ENCODE data around the gene KDM1A. TPM values are rescaled to one million over a fixed set of nuclear protein-coding genes. Genes with fewer than 3 reads are reported as not detected.
"Not testable (repeated sequence)": the region's sequence is repeated elsewhere in the genome, so short reads cannot be mapped to it uniquely, and the experiment has no call there.

Gene KDM1A
- total and polyA plus RNA-seq, 2 donors (not counting 1 experiment from before 2014, with no cell fraction given) = 30.2 to 47.4 TPM

DNA sequence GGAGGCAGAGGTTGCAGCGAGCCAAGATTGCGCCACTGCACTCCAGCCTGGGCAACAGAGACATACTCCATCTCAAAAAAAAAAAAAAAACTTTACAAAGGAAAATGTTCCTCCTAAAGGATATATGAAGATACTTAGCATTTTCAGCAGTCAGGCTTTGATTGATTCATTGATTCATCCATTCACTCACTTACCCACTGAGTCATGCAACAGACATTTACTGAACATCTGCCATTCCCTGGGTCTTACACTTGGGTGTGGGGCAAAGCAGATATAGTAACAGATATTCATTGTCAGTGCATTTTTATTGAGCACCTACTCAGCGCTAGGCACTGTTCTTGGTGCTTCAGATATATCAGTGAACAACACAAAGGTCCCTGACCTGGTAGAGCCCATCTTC is 41.0 kb upstream of the KDM1A start:
- POLR2A ChIA-PET = no interaction called here
- H3K36me3 ChIP-seq (replicated peaks in 1 of 2; ENCODE audit: control extremely low read depth in 1 of 2, control insufficient read depth in 1 of 2, extremely low read depth in 1 of 2, insufficient read depth in 2 of 2, low read length in 1 of 2) = no peaks in the 10 kb centered on the region
- H3K27me3 Mint-ChIP-seq = peaks cover 32% of the 10 kb centered on the region
- H3K4me1 Mint-ChIP-seq = no peaks in the 10 kb centered on the region
- no peak overlapping the region for H3K4me3 Mint-ChIP-seq
- no peak overlapping the region for H3K9ac ChIP-seq (ENCODE audit: low read length)
- H3K27me3 ChIP-seq (replicated peaks in 1 of 4; ENCODE audit: control extremely low read depth in 1 of 4, control insufficient read depth in 3 of 4, insufficient read depth in 4 of 4, low read length in 3 of 4) = peaks cover 0 to 4% (median 0%) of the 10 kb centered on the region in 4 experiments
- no peaks in the 10 kb centered on the region for H3K9me3 Mint-ChIP-seq (ENCODE audit: insufficient read depth)
- H3K27ac ChIP-seq (ENCODE audit: low read length in 2 of 2) = no peak overlapping the region
- H2AFZ ChIP-seq (ENCODE audit: insufficient read depth, low read depth, low read length, poor library complexity, severe bottlenecking) = no peak overlapping the region
- intact Hi-C loops (cut with micrococcal nuclease) = no loop called here
- H4K20me1 ChIP-seq (ENCODE audit: control insufficient read depth, insufficient read depth, low read length, poor library complexity, severe bottlenecking) = no peaks in the 10 kb centered on the region
- no peak overlapping the region for H3K4me3 ChIP-seq (ENCODE audit: control extremely low read depth in 1 of 5, extremely low read depth in 1 of 5, insufficient read depth in 1 of 5, low read depth in 2 of 5, low read length in 4 of 5)
- no peak overlapping the region for H3K27ac Mint-ChIP-seq
- CTCF ChIA-PET = interaction anchor here (0.6 to 5.6 kb wide), 3 partner anchors 117 to 207 kb away, joined by 3 to 38 read pairs (median 3); no protein-coding TSS in a partner anchor
- DNase-seq (no peak), ATAC-seq (ENCODE audit: low read depth) (no peak)
- WGBS (ENCODE audit: insufficient coverage) = 86% methylated on average over 1 of the region's 3 CpGs
- no peak for TF ChIP-seq EZH2 (IDR thresholded peaks at IDR 0.05; ENCODE audit: borderline replicate concordance, insufficient read depth, low read depth, low read length, poor library complexity, severe bottlenecking)
- TF ChIP-seq, protein P1, sequence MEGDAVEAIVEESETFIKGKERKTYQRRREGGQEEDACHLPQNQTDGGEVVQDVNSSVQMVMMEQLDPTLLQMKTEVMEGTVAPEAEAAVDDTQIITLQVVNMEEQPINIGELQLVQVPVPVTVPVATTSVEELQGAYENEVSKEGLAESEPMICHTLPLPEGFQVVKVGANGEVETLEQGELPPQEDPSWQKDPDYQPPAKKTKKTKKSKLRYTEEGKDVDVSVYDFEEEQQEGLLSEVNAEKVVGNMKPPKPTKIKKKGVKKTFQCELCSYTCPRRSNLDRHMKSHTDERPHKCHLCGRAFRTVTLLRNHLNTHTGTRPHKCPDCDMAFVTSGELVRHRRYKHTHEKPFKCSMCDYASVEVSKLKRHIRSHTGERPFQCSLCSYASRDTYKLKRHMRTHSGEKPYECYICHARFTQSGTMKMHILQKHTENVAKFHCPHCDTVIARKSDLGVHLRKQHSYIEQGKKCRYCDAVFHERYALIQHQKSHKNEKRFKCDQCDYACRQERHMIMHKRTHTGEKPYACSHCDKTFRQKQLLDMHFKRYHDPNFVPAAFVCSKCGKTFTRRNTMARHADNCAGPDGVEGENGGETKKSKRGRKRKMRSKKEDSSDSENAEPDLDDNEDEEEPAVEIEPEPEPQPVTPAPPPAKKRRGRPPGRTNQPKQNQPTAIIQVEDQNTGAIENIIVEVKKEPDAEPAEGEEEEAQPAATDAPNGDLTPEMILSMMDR (IDR thresholded peaks at IDR 0.05) = no peak
- no peak overlapping the region for H3K4me2 ChIP-seq (replicated peaks; ENCODE audit: low read depth, low read length, poor library complexity, severe bottlenecking)
- H3K79me2 ChIP-seq (ENCODE audit: control insufficient read depth, insufficient read depth, low read length) = no peaks in the 10 kb centered on the region
- H3K4me1 ChIP-seq (ENCODE audit: control insufficient read depth in 2 of 2, insufficient read depth in 2 of 2, low read length in 2 of 2) = no peaks in the 10 kb centered on the region
- no peaks in the 10 kb centered on the region for H3K9me3 ChIP-seq (ENCODE audit: control extremely low read depth in 1 of 3, control insufficient read depth in 2 of 3, insufficient read depth in 1 of 3, low read length in 2 of 3)

DNA sequence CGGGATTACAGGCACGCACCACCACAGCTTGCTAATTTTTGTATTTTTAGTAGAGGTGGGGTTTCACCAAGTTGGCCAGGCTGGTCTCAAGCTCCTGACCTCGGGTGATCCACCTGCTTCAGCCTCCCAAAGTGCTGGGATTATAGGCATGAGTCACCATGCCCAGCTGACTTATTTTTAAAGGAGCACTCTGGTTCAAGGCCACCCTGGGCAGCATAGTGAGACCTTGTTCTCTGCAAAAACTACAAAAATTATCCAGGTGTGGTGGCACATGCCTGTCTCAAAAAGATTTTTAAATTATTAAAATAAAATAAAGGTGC is 38.8 kb upstream of the KDM1A start:
- ATAC-seq (ENCODE audit: low read depth); H3K79me2 ChIP-seq (ENCODE audit: control insufficient read depth, insufficient read depth, low read length); DNase-seq; H3K9ac ChIP-seq (ENCODE audit: low read length); H3K27me3 ChIP-seq (replicated peaks in 1 of 4; ENCODE audit: control extremely low read depth in 1 of 4, control insufficient read depth in 3 of 4, insufficient read depth in 4 of 4, low read length in 3 of 4); H3K27ac ChIP-seq (ENCODE audit: low read length in 2 of 2); H3K4me3 Mint-ChIP-seq; H3K4me3 ChIP-seq (ENCODE audit: control extremely low read depth in 1 of 5, extremely low read depth in 1 of 5, insufficient read depth in 1 of 5, low read depth in 2 of 5, low read length in 4 of 5); H3K4me1 Mint-ChIP-seq; H4K20me1 ChIP-seq (ENCODE audit: control insufficient read depth, insufficient read depth, low read length, poor library complexity, severe bottlenecking); H3K27ac Mint-ChIP-seq; H2AFZ ChIP-seq (ENCODE audit: insufficient read depth, low read depth, low read length, poor library complexity, severe bottlenecking); H3K36me3 ChIP-seq (replicated peaks in 1 of 2; ENCODE audit: control extremely low read depth in 1 of 2, control insufficient read depth in 1 of 2, extremely low read depth in 1 of 2, insufficient read depth in 2 of 2, low read length in 1 of 2); POLR2A ChIA-PET; H3K4me1 ChIP-seq (ENCODE audit: control insufficient read depth in 2 of 2, insufficient read depth in 2 of 2, low read length in 2 of 2); intact Hi-C loops (cut with micrococcal nuclease); H3K9me3 Mint-ChIP-seq (ENCODE audit: insufficient read depth); CTCF ChIA-PET; H3K9me3 ChIP-seq (ENCODE audit: control extremely low read depth in 1 of 3, control insufficient read depth in 2 of 3, insufficient read depth in 1 of 3, low read length in 2 of 3); H3K4me2 ChIP-seq (replicated peaks; ENCODE audit: low read depth, low read length, poor library complexity, severe bottlenecking): not testable (repeated sequence)
- peaks cover 24% of the 10 kb centered on the region for H3K27me3 Mint-ChIP-seq
- 78% methylated on average over 2 of the region's 3 CpGs for WGBS (ENCODE audit: insufficient coverage)
